ENCODE results near the gene GYG1. TPM values are rescaled to one million over a fixed set of nuclear protein-coding genes. Genes with fewer than 3 reads are reported as not detected.
A peak's percentile ranks its signal among the peaks of the same experiment; 100 is the strongest.

Gene GYG1
- total and polyA plus RNA-seq, 2 experiments from 2014 or later, result 11.2 to 47.8 TPM

DNA sequence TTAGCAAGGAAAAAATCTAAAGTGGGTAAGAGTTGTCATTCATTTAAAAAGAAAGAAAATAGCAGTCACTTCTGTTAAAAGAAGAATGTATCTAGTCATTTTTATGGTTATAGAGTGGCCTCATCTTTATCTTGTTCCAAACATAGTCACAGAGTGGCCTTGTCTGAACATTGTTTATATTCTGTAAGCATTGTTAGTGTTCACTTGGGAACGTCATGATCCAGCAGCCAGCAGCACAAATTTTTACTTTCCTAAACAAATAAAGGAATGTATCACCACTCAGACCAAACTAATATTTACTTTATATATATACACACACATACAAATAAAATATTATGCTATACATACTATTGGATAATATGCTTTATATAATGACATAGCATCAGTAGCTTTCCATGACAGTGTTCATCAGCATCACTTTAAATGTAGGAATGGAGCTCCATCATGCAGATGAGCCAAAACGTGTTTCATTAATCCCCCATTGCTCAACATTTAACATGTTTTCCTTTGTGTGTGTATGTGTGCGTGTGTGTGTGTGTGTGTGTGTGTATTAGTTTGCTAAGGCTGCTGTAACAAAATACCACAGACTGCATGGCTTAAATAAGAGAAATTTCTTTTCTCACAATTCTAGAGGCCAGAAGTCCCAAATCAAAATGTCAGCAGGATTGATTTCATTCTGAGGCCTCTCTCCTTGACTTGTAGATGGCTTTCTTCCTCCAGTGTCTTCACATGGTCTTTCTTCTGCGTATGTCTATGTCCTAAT is 39.6 kb upstream of the GYG1 start:
- TF ChIP-seq, protein P1, sequence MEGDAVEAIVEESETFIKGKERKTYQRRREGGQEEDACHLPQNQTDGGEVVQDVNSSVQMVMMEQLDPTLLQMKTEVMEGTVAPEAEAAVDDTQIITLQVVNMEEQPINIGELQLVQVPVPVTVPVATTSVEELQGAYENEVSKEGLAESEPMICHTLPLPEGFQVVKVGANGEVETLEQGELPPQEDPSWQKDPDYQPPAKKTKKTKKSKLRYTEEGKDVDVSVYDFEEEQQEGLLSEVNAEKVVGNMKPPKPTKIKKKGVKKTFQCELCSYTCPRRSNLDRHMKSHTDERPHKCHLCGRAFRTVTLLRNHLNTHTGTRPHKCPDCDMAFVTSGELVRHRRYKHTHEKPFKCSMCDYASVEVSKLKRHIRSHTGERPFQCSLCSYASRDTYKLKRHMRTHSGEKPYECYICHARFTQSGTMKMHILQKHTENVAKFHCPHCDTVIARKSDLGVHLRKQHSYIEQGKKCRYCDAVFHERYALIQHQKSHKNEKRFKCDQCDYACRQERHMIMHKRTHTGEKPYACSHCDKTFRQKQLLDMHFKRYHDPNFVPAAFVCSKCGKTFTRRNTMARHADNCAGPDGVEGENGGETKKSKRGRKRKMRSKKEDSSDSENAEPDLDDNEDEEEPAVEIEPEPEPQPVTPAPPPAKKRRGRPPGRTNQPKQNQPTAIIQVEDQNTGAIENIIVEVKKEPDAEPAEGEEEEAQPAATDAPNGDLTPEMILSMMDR (IDR thresholded peaks at IDR 0.05; ENCODE audit: low read depth, low read length), result no peak
- DNase-seq (ENCODE audit: low read depth in 1 of 2, low spot score in 1 of 2), result no peak
- H3K36me3 ChIP-seq, result no peaks in the 10 kb centered on the region
- H3K4me1 ChIP-seq (ENCODE audit: low read depth), result peaks cover 5% of the 10 kb centered on the region
- H3K27me3 ChIP-seq, result no peaks in the 10 kb centered on the region
- no peaks in the 10 kb centered on the region for H3K9me3 ChIP-seq (ENCODE audit: low read depth)
- H3K4me3 ChIP-seq, result no peak overlapping the region
- H3K27ac ChIP-seq, result no peak overlapping the region

DNA sequence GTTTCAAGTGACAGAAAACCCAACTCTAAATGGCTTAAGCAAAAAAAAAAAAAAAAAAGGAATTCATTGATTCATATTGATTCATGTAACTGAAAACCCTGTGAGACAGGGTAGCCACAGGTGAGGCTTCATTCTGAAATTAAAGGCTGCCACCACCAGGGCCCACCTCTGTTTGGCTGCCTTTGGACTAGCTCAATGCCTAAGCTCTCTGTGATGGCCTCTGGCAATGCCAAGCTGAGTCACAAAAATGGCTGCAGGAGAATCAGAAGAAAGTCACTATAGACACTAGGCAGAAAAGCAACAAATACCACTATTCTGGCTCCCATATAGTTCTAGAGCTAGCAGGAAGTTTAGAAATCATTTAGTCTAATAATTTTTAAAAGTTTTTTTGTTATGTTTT is 38.2 kb upstream of the GYG1 start:
- H3K27me3 ChIP-seq, result no peaks in the 10 kb centered on the region
- H3K9me3 ChIP-seq (ENCODE audit: low read depth), result no peaks in the 10 kb centered on the region
- H3K4me1 ChIP-seq (ENCODE audit: low read depth), result peaks cover 5% of the 10 kb centered on the region
- no peak overlapping the region for H3K4me3 ChIP-seq
- H3K36me3 ChIP-seq, result no peaks in the 10 kb centered on the region
- TF ChIP-seq, protein P1 (IDR thresholded peaks at IDR 0.05; ENCODE audit: low read depth, low read length), result no peak
- H3K27ac ChIP-seq, result no peak overlapping the region
- no peak for DNase-seq (ENCODE audit: low read depth in 1 of 2, low spot score in 1 of 2)

DNA sequence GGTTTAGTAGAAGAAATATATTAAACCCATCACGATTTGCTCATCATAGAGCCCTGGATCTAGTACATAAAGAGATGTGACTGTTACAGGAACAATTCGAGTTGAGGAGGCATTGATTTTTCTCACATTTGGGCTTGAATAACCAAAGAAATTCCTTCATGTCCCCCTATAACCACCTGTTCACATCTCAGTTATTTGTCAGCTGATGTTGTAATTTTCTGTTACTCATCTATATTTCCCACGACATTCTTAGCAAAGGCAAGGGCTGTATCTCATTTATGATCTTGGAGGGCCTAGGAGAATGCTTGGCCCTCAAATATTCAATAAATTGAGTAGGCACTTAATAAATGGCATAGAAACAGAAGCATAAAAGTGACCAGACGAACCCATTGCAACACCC is 36.4 kb upstream of the GYG1 start:
- no peaks in the 10 kb centered on the region for H3K36me3 ChIP-seq
- H3K27me3 ChIP-seq, result no peaks in the 10 kb centered on the region
- DNase-seq (ENCODE audit: low read depth in 1 of 2, low spot score in 1 of 2), result no peak
- peaks cover 5% of the 10 kb centered on the region for H3K4me1 ChIP-seq (ENCODE audit: low read depth)
- H3K9me3 ChIP-seq (ENCODE audit: low read depth), result no peaks in the 10 kb centered on the region
- H3K27ac ChIP-seq, result no peak overlapping the region
- TF ChIP-seq, protein P1 (IDR thresholded peaks at IDR 0.05; ENCODE audit: low read depth, low read length), result no peak
- no peak overlapping the region for H3K4me3 ChIP-seq

DNA sequence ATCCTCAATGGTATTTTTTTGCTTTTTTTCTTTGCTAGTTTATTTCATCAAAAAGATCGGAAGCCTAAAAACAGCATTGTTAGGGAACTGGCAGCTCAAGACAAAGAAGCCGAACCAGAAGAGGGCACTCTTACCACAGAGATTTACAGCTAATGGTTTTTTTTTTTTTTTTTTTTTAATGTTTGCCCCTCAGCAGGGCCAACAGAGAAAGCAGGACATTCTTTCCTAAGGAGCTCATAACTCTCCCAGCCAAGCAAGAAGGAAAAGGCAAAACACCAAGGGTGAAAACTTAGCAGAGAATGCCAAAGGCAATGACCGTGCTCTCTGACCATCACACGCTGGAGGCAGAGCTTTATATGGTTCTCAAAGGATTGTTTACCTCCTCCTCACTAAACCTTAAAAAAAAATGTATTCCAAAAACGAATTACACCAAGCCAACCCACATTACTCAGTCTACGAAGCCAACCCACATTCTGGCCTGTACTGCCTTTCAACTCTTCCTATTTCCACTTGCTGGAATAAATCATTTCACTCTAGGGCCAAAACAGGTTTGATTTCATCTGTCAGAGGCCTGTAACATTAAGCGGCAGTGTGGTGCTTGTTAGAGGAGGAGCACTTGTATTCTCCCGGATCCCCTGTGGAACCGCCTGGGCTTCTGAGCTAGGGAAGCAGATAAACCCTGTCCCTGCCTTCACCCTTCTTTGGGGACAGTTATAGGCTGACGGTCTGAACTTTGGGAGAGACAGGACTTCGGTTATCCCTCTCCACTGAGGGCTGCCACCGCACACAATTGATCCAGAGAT is 35.6 kb upstream of the GYG1 start:
- H3K4me3 ChIP-seq, result no peak overlapping the region
- peaks cover 5% of the 10 kb centered on the region for H3K4me1 ChIP-seq (ENCODE audit: low read depth)
- H3K27ac ChIP-seq, result no peak overlapping the region
- TF ChIP-seq, protein P1 (IDR thresholded peaks at IDR 0.05; ENCODE audit: low read depth, low read length), result peak; percentile 67
- no peaks in the 10 kb centered on the region for H3K36me3 ChIP-seq
- peak; percentile 81 to 94 for DNase-seq (ENCODE audit: low read depth in 1 of 2, low spot score in 1 of 2)
- no peaks in the 10 kb centered on the region for H3K27me3 ChIP-seq
- H3K9me3 ChIP-seq (ENCODE audit: low read depth), result no peaks in the 10 kb centered on the region

DNA sequence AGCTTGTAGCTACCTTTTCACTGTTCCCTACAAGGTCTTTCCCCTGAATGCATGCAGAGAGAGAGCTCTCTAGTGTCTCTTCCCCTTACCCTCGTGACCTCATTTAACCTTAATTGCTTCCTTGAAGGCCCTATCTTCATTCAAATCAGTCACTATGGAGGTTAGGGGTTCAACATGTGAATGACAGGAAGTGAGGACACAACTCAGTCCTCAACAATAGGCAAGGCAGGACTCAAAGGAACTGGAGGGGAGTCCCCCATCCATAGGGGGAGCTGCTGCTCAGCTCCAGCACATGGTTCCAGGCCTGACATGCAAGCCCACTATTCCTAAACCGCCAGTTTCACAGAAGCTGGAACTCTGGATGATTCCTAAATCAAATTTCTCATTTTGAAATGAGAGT is 33.8 kb upstream of the GYG1 start:
- no peaks in the 10 kb centered on the region for H3K9me3 ChIP-seq (ENCODE audit: low read depth)
- H3K4me1 ChIP-seq (ENCODE audit: low read depth), result peaks cover 5% of the 10 kb centered on the region
- no peak overlapping the region for H3K27ac ChIP-seq
- H3K27me3 ChIP-seq, result no peaks in the 10 kb centered on the region
- H3K36me3 ChIP-seq, result no peaks in the 10 kb centered on the region
- DNase-seq (ENCODE audit: low read depth in 1 of 2, low spot score in 1 of 2), result peak; percentile 27 to 28
- H3K4me3 ChIP-seq, result no peak overlapping the region
- TF ChIP-seq, protein P1 (IDR thresholded peaks at IDR 0.05; ENCODE audit: low read depth, low read length), result peak; percentile 28

Data from cardiac muscle cell (in vitro differentiated cells and primary cell).